GM10248 (cell line): ENCODE data around the gene TEF.
A peak's percentile ranks its signal among the peaks of the same experiment; 100 is the strongest.

Experiments
- CTCF ChIA-PET: fragments of 300-600 bp; sonication (Branson Sonifier 250); formaldehyde crosslinking; extraction: SDS; loops from one replicate; lab custom pipeline; 2021; ENCODE audit warnings: antibody characterized with exemption; lab: Yijun Ruan, JAX
- POLR2A ChIA-PET: fragments of 350-650 bp; sonication (Branson Sonifier 250); formaldehyde crosslinking; extraction: SDS; loops from one replicate; lab custom pipeline; 2020; ENCODE audit warnings: antibody characterized with exemption; lab: Yijun Ruan, JAX
- DNase-seq: peaks from one replicate; pipeline ENCODE4 v3.0.0; 2012; ENCODE audit errors: extremely low spot score
- CTCF ChIP-seq: IDR thresholded peaks from 2 replicates; pipeline ENCODE4 v1.5.1; 2012; ENCODE audit warnings: mild to moderate bottlenecking, low read depth; ENCODE audit errors: extremely low read depth, missing control alignments, control extremely low read depth

The TEF gene

GRCh38 chr22:41381329-41382097, at the start of gene TEF:
Gene TEF, plus strand, starts transcription at chr22:41381942. Its CDS starts 103 bp downstream, at chr22:41382045.
- TF ChIP-seq CTCF = no peak
- ChIA-PET CTCF (interaction anchor here (0.9 to 5.9 kb wide), 7 partner anchors 10 to 458 kb away, joined by 3 to 36 read pairs (median 3); partner anchors contain the start of gene TOB2), POLR2A (interaction anchor here (0.5 to 1.9 kb wide), 18 partner anchors 9 to 1903 kb away, joined by 3 to 11 read pairs (median 5); partner anchors contain the start of genes PMM1, RANGAP1, ST13 and TOB2)
- peak; percentile 99 for DNase-seq

- DNase-seq = no peak
- POLR2A ChIA-PET = no interaction called here
- TF ChIP-seq CTCF = no peak
- CTCF ChIA-PET = no interaction called here
Observed at GRCh38 chr22:41332217-41332939, 49.4 kb upstream of the TEF start.

- no peak for TF ChIP-seq CTCF
- ChIA-PET CTCF (interaction anchor here (0.7 to 1.3 kb wide), 2 partner anchors 9 to 10 kb away, joined by 3 read pairs; no protein-coding TSS in a partner anchor), POLR2A (no interaction called here)
- no peak for DNase-seq
Observed at GRCh38 chr22:41333806-41334205, 47.9 kb upstream of the TEF start.

GRCh38 chr22:41334215-41334614, 47.5 kb upstream of the TEF start:
- DNase-seq = no peak
- POLR2A ChIA-PET = no interaction called here
- TF ChIP-seq CTCF = no peak
- CTCF ChIA-PET = interaction anchor here (0.7 to 1.3 kb wide), 2 partner anchors 9 to 10 kb away, joined by 3 read pairs; no protein-coding TSS in a partner anchor

GRCh38 chr22:41334951-41335635, 46.6 kb upstream of the TEF start:
- POLR2A ChIA-PET = no interaction called here
- TF ChIP-seq CTCF = no peak
- no peak for DNase-seq
- CTCF ChIA-PET = interaction anchor here (1.2 to 1.8 kb wide), 3 partner anchors 10 to 198 kb away, joined by 3 read pairs; no protein-coding TSS in a partner anchor
